Mesendoderm (in vitro differentiated cells): Measurements from ENCODE around the gene FBXO8.

Experiments used
- DNase-seq: peaks from one replicate; pipeline ENCODE4 v3.0.0; 2013
- H2AK5ac ChIP-seq: 2 replicates; pipeline ENCODE4 v1.6.1; 2013; ENCODE audit warnings: low read length, inconsistent platforms
- H2BK120ac ChIP-seq: 2 replicates; pipeline ENCODE4 v1.6.1; 2013; ENCODE audit warnings: low read depth, mild to moderate bottlenecking, low read length, moderate library complexity, mixed read lengths
- H2BK15ac ChIP-seq: replicated peaks from 2 replicates; pipeline ENCODE4 v1.6.1; 2013; ENCODE audit warnings: low read depth, mild to moderate bottlenecking, moderate library complexity
- H2BK5ac ChIP-seq: 2 replicates; pipeline ENCODE4 v1.6.1; 2013; ENCODE audit warnings: low read length, inconsistent platforms
- H3K18ac ChIP-seq: 2 replicates; pipeline ENCODE4 v1.6.1; 2013; ENCODE audit warnings: mild to moderate bottlenecking, low read length, mixed read lengths
- H3K23ac ChIP-seq: one replicate; pipeline ENCODE4 v1.6.1; 2013; ENCODE audit warnings: low read length
- H3K27ac ChIP-seq: 2 replicates; pipeline ENCODE4 v1.5.1; 2013; ENCODE audit warnings: low read depth, mild to moderate bottlenecking, inconsistent platforms, low read length, moderate library complexity
- H3K27me3 ChIP-seq: 2 replicates; pipeline ENCODE4 v1.6.1; 2013; ENCODE audit warnings: low read length, control low read depth, mild to moderate bottlenecking, inconsistent platforms; ENCODE audit not compliant: insufficient read depth, poor library complexity
- H3K36me3 ChIP-seq: 2 replicates; pipeline ENCODE4 v1.6.1; 2013; ENCODE audit warnings: low read length, inconsistent platforms; ENCODE audit not compliant: control insufficient read depth, insufficient read depth
- H3K4ac ChIP-seq: one replicate; pipeline ENCODE4 v1.6.1; 2013; ENCODE audit warnings: low read depth, mild to moderate bottlenecking, low read length, moderate library complexity
- H3K4me1 ChIP-seq: 2 replicates; pipeline ENCODE4 v1.6.1; 2013; ENCODE audit warnings: low read depth, low read length, inconsistent platforms; ENCODE audit not compliant: control insufficient read depth
- H3K4me2 ChIP-seq: 2 replicates; pipeline ENCODE4 v1.6.1; 2013; ENCODE audit warnings: low read length
- H3K4me3 ChIP-seq: 2 replicates; pipeline ENCODE4 v1.5.1; 2013; ENCODE audit warnings: mild to moderate bottlenecking, low read length
- H3K56ac ChIP-seq: one replicate; pipeline ENCODE4 v1.6.1; 2013; ENCODE audit warnings: low read length
- H3K79me1 ChIP-seq: 2 replicates; pipeline ENCODE4 v1.6.1; 2013; ENCODE audit warnings: low read length, inconsistent platforms
- H3K79me2 ChIP-seq: 2 replicates; pipeline ENCODE4 v1.6.1; 2013; ENCODE audit warnings: mild to moderate bottlenecking, low read length; ENCODE audit not compliant: control insufficient read depth, insufficient read depth
- H3K9ac ChIP-seq: 2 replicates; pipeline ENCODE4 v1.6.1; 2013; ENCODE audit warnings: low read length, inconsistent platforms
- H4K5ac ChIP-seq: one replicate; pipeline ENCODE4 v1.6.1; 2013; ENCODE audit warnings: low read length
- H4K8ac ChIP-seq: one replicate; pipeline ENCODE4 v1.6.1; 2013; ENCODE audit warnings: low read depth, mild to moderate bottlenecking, control low read depth, low read length, moderate library complexity
- WGBS: extraction: QIAGEN DNeasy Blood & Tissue Kit; methylation state at CpG from one replicate; pipeline ENCODE4 v1.1.7; 2013; ENCODE audit warnings: low lambda C conversion rate, missing lambda C conversion rate; ENCODE audit not compliant: insufficient coverage; ENCODE audit errors: extremely low coverage; 5-methylcytosine and 5-hydroxymethylcytosine counted together

FBXO8 gene

DNA sequence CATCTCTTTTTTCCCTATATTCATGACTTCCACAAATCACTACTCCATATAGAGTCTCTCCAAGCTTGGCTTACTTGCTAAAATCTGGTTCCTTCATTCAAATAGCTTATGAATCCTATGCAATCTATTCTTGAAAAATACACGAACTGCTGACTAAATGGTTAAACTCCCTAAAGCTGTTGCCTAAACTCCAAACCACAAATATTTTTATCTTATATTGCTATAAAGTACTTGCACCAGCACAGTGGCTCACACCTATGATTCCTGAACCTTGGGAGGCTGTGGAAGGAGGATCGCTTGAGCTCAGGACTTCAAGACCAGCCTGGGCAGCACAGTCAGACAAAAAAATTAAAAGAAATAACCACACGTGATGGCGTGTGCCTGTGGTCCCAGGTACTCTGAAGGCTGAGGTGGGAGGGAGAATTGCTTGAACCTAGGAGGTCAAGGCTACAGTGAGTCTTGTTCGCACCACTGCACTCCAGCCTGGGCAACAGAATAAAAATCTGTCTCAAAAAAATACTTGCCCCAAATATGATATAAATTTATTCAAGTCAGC lies 2.2 kb downstream of the FBXO8 start:
- Histone ChIP-seq H2AK5ac (no peak overlapping the region), H3K23ac (no peak overlapping the region), H2BK5ac (no peak overlapping the region), H4K8ac (no peak overlapping the region), H3K36me3 (no peaks in the 10 kb centered on the region), H2BK120ac (no peak overlapping the region), H2BK15ac (no peak overlapping the region), H3K4ac (no peak overlapping the region), H3K27ac (no peak overlapping the region), H3K18ac (no peak overlapping the region), H3K9ac (no peak overlapping the region), H3K4me3 (no peak overlapping the region), H3K4me1 (no peaks in the 10 kb centered on the region), H4K5ac (no peak overlapping the region), H3K79me2 (peaks cover 4% of the 10 kb centered on the region), H3K56ac (no peak overlapping the region), H3K27me3 (no peaks in the 10 kb centered on the region), H3K4me2 (no peak overlapping the region), H3K79me1 (no peaks in the 10 kb centered on the region)
- no CpG with 5 or more reads among the region's 5 CpGs for WGBS
- DNase-seq: no peak

GRCh38 chr4:174279433-174280155 lies 3.9 kb downstream of the FBXO8 start:
- Histone ChIP-seq H3K18ac (no peak overlapping the region), H3K23ac (no peak overlapping the region), H3K9ac (no peak overlapping the region), H3K36me3 (no peaks in the 10 kb centered on the region), H3K4me1 (no peaks in the 10 kb centered on the region), H2BK5ac (no peak overlapping the region), H3K79me2 (no peaks in the 10 kb centered on the region), H3K4me2 (no peak overlapping the region), H2BK15ac (no peak overlapping the region), H3K4ac (no peak overlapping the region), H3K56ac (no peak overlapping the region), H3K27me3 (no peaks in the 10 kb centered on the region), H3K79me1 (no peaks in the 10 kb centered on the region), H2AK5ac (no peak overlapping the region), H4K5ac (no peak overlapping the region), H2BK120ac (no peak overlapping the region), H3K27ac (no peak overlapping the region), H3K4me3 (no peak overlapping the region), H4K8ac (no peak overlapping the region)
- no peak for DNase-seq
- WGBS: no CpG with 5 or more reads among the region's 3 CpGs

GRCh38 chr4:174278467-174278866 lies 5.0 kb downstream of the FBXO8 start:
- DNase-seq: no peak
- Histone ChIP-seq H3K4me1 (no peaks in the 10 kb centered on the region), H2BK120ac (no peak overlapping the region), H3K18ac (no peak overlapping the region), H3K56ac (no peak overlapping the region), H3K36me3 (no peaks in the 10 kb centered on the region), H2AK5ac (no peak overlapping the region), H3K27ac (no peak overlapping the region), H4K8ac (no peak overlapping the region), H3K4me3 (no peak overlapping the region), H2BK5ac (no peak overlapping the region), H2BK15ac (no peak overlapping the region), H3K4ac (no peak overlapping the region), H3K4me2 (no peak overlapping the region), H3K23ac (no peak overlapping the region), H4K5ac (no peak overlapping the region), H3K79me2 (no peaks in the 10 kb centered on the region), H3K79me1 (no peaks in the 10 kb centered on the region), H3K9ac (no peak overlapping the region), H3K27me3 (no peaks in the 10 kb centered on the region)

DNA sequence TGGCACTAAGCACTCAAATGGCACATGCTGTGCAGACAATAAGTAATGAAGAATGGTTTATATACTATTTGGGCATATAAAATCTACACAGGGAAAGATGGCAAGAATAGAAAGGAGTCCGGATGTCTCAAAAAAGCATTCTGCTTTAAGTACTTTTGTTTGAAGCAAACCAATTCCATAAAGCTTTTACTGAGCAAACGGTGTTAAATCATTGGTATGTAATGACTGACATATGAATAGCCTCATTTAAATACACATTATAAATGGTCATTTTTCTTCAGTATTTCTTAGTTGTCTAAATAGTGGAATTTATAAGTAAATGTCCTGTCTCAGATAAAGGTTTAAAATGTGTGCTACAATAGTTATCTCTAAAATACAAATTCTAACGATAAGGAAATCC lies 6.0 kb downstream of the FBXO8 start:
- no peak overlapping the region for H3K4me2 ChIP-seq
- no peak overlapping the region for H4K5ac ChIP-seq
- no peak overlapping the region for H3K9ac ChIP-seq
- no peak overlapping the region for H3K4me3 ChIP-seq
- no peak for DNase-seq
- no peaks in the 10 kb centered on the region for H3K27me3 ChIP-seq
- H3K79me2 ChIP-seq: no peaks in the 10 kb centered on the region
- H3K4me1 ChIP-seq: no peaks in the 10 kb centered on the region
- no peak overlapping the region for H4K8ac ChIP-seq
- no peaks in the 10 kb centered on the region for H3K36me3 ChIP-seq
- no peak overlapping the region for H3K27ac ChIP-seq
- no peak overlapping the region for H2BK120ac ChIP-seq
- H3K79me1 ChIP-seq: no peaks in the 10 kb centered on the region
- H2BK15ac ChIP-seq: no peak overlapping the region
- H3K18ac ChIP-seq: no peak overlapping the region
- no peak overlapping the region for H2AK5ac ChIP-seq
- no peak overlapping the region for H3K56ac ChIP-seq
- H3K23ac ChIP-seq: no peak overlapping the region
- no CpG with 5 or more reads among the region's 3 CpGs for WGBS
- no peak overlapping the region for H3K4ac ChIP-seq
- H2BK5ac ChIP-seq: no peak overlapping the region

DNA sequence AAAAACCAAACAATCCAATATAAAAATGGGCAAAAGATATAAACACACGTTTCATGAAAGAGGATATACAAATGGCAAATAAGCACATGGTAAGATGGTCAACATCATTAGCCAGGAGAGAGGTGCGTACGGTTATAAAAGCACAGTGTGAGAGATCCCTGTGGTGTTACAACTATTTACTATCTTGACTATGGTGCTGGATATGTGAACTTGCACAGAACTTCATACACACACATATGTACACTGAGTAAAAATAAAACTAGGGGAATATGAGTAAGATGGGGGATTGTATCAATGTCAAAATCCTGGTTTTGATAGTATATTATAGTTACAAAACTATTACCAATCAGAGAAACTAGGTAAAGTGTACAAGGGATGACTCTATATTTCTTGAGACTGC lies 8.4 kb downstream of the FBXO8 start:
- no peak overlapping the region for H3K4me3 ChIP-seq
- no peak overlapping the region for H2BK5ac ChIP-seq
- H2BK120ac ChIP-seq: no peak overlapping the region
- no peak overlapping the region for H3K56ac ChIP-seq
- H3K36me3 ChIP-seq: no peaks in the 10 kb centered on the region
- no peak overlapping the region for H3K18ac ChIP-seq
- no peak overlapping the region for H3K27ac ChIP-seq
- DNase-seq: no peak
- no peak overlapping the region for H2BK15ac ChIP-seq
- no peak overlapping the region for H4K8ac ChIP-seq
- H3K9ac ChIP-seq: no peak overlapping the region
- no peaks in the 10 kb centered on the region for H3K79me2 ChIP-seq
- no peak overlapping the region for H4K5ac ChIP-seq
- no peak overlapping the region for H2AK5ac ChIP-seq
- H3K27me3 ChIP-seq: no peaks in the 10 kb centered on the region
- no peaks in the 10 kb centered on the region for H3K4me1 ChIP-seq
- H3K4ac ChIP-seq: no peak overlapping the region
- H3K23ac ChIP-seq: no peak overlapping the region
- H3K79me1 ChIP-seq: no peaks in the 10 kb centered on the region
- no CpG with 5 or more reads among the region's 3 CpGs for WGBS
- no peak overlapping the region for H3K4me2 ChIP-seq

DNA sequence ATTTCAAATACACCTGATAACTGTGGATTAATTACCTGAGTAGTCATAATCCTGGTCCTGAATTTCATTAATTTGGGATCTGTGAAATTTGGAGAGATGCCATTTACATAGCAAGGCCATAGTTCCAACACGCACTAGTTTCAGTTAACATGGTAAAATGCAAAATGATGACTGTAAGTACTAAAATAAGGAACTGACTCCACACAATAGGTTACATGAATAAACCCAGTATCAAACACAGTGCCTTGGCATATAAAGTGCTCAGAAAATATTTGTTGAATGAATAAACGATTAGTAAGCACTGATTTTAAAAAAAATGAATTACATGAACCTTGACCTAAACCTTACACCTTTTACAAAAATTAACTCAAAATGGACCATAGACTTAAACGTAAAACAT lies 9.0 kb downstream of the FBXO8 start:
- WGBS: no CpG with 5 or more reads among the region's 3 CpGs

More for the DNA sequence above, 9.0 kb downstream of the FBXO8 start:
- H3K79me1 ChIP-seq: no peaks in the 10 kb centered on the region
- no peaks in the 10 kb centered on the region for H3K36me3 ChIP-seq
- H3K4me3 ChIP-seq: no peak overlapping the region
- no peaks in the 10 kb centered on the region for H3K27me3 ChIP-seq
- no peak for DNase-seq
- H3K27ac ChIP-seq: no peak overlapping the region
- H2BK120ac ChIP-seq: no peak overlapping the region
- H3K79me2 ChIP-seq: no peaks in the 10 kb centered on the region
- no peak overlapping the region for H3K18ac ChIP-seq
- H3K4me1 ChIP-seq: no peaks in the 10 kb centered on the region
- no peak overlapping the region for H3K23ac ChIP-seq
- H2BK5ac ChIP-seq: no peak overlapping the region
- H3K4me2 ChIP-seq: no peak overlapping the region
- H3K56ac ChIP-seq: no peak overlapping the region
- no peak overlapping the region for H2AK5ac ChIP-seq
- H4K8ac ChIP-seq: no peak overlapping the region
- no peak overlapping the region for H3K4ac ChIP-seq
- H3K9ac ChIP-seq: no peak overlapping the region
- no peak overlapping the region for H2BK15ac ChIP-seq
- H4K5ac ChIP-seq: no peak overlapping the region
